GM19463 (cell line): ENCODE measurements around the gene ATXN2L.
"Not testable (repeated sequence)": the region's sequence is repeated elsewhere in the genome, so short reads cannot be mapped to it uniquely, and the experiment has no call there.

Source experiments
- ATAC-seq: cut with Tn5 transposase; IDR thresholded peaks from one replicate; pipeline ENCODE4 v1.9.1; 2021; ENCODE audit warnings: mild to moderate bottlenecking, moderate library complexity; ENCODE audit not compliant: unreplicated experiment

Gene ATXN2L, protein sequence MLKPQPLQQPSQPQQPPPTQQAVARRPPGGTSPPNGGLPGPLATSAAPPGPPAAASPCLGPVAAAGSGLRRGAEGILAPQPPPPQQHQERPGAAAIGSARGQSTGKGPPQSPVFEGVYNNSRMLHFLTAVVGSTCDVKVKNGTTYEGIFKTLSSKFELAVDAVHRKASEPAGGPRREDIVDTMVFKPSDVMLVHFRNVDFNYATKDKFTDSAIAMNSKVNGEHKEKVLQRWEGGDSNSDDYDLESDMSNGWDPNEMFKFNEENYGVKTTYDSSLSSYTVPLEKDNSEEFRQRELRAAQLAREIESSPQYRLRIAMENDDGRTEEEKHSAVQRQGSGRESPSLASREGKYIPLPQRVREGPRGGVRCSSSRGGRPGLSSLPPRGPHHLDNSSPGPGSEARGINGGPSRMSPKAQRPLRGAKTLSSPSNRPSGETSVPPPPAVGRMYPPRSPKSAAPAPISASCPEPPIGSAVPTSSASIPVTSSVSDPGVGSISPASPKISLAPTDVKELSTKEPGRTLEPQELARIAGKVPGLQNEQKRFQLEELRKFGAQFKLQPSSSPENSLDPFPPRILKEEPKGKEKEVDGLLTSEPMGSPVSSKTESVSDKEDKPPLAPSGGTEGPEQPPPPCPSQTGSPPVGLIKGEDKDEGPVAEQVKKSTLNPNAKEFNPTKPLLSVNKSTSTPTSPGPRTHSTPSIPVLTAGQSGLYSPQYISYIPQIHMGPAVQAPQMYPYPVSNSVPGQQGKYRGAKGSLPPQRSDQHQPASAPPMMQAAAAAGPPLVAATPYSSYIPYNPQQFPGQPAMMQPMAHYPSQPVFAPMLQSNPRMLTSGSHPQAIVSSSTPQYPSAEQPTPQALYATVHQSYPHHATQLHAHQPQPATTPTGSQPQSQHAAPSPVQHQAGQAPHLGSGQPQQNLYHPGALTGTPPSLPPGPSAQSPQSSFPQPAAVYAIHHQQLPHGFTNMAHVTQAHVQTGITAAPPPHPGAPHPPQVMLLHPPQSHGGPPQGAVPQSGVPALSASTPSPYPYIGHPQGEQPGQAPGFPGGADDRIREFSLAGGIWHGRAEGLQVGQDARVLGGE

DNA sequence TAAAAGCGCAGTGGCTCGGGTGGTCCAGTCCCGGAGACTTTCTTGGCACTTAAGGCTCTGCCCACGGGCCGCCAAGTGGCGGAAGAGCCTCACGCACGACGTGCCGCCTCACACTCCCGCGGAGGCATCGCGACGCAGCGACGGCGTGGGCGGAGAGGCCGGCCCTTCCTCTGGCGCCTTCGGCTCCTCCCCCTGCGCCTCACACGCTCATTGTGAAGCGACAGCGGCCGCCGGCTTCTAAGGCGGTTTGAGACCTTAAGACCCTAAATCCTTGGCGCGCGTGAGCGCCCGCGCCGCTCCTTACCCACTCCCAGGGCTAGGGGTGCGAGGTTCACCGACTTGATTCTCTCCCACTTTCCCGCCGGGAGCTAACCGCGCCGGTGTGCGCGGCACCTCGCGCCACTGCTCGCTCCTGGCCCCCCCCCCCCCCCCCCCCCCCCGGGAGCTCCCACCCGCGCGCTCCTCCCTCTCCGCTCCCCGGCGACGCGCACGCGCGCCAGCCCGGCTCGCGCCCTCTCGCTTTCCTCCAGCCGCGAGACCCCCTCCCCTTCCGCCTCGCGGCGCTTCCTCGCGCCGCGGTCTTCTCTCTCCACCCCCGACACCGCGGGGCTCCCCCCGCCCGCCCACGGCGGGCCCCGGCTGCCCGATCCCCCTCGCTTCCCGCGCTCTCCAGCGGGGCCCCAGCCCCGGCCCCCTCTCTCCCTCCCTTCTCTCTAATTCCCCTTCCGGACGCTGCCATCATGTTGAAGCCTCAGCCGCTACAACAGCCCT is at the start of gene ATXN2L:
Gene ATXN2L (plus strand): TSS at position 480 of the 771 bp plus-strand sequence. CDS start 261 bp downstream, at position 741.
- ATAC-seq: peak; percentile 43

DNA sequence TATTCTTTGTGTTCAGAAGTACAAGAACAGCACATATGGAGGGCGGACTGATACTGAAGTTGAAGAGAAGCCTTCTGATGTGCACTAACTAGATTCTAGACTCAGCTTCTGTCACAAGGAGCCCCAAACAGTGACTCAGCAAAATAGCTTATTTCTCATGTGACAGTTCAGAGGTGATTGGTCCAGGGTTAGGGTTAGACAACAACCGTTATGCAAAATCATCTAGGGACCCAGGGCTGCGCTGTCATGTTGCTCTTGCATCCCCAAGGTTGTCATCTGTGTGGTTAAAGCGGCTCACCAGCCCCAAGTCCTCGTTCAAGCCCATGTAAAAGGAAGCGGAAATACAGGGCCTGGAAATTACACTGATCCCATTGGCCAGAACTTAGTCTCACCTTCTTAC is 41.1 kb upstream of the ATXN2L start:
- not testable (repeated sequence) for ATAC-seq

DNA sequence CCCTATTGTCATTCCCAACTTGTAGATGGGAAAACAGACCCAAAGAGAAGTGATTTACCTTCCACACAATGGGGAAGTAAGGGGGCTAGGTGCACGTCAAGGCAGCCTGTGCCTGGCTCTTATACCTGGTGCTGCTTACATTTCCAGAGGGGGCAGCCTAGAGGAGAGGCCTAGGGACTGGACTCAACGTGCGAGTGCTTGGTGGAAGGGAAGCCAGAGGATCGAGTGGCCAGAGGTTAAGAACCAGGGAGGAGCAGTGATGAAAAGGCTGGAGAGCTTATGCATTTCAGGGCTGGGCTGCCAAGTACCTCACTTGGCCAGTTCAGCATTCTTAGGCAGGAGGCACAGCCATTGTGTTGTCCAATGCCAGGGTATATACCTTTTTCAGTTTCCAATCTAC is 40.4 kb upstream of the ATXN2L start:
- not testable (repeated sequence) for ATAC-seq

GRCh38 chr16:28802235-28803019 is 20.4 kb upstream of the ATXN2L start:
- peak; percentile 82 for ATAC-seq

GRCh38 chr16:28807445-28808120 is 15.2 kb upstream of the ATXN2L start:
- not testable (repeated sequence) for ATAC-seq

DNA sequence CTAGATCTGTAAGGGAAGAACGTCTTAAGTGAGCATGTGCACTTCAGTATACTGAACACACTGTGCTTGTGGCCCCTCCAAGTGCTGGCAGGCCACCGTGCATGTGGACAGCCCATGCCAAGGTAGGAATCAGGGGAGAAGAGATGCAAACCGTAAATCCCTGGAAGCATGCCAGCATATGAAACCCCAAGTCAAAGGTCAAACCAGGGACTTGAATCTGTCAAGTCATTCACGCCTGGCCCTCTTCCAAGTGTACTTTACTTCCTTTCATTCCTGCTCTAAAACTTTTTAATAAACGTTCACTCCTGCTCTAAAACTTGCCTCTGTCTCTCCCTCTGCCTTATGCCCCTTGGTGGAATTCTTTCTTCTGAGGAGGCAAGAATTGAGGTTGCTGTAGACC is 2.8 kb upstream of the ATXN2L start:
- ATAC-seq: no peak

DNA sequence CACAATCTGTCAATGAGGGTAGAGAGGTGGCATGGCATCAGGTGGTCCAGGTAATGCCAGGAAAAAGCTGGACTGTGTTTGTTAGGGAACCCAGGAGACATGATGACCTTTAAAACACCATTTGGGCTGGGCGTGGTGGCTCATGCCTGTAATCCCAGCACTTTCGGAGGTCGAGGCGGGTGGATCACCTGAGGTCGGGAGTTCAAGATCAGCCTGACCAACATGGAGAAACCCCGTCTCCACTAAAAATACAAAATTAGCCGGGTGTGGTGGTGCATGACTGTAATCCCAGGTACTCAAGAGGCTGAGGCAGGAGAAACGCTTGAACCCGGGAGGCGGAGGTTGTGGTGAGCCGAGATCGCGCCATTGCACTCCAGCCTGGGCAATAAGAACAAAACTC is 2.3 kb upstream of the ATXN2L start:
- ATAC-seq: not testable (repeated sequence)

DNA sequence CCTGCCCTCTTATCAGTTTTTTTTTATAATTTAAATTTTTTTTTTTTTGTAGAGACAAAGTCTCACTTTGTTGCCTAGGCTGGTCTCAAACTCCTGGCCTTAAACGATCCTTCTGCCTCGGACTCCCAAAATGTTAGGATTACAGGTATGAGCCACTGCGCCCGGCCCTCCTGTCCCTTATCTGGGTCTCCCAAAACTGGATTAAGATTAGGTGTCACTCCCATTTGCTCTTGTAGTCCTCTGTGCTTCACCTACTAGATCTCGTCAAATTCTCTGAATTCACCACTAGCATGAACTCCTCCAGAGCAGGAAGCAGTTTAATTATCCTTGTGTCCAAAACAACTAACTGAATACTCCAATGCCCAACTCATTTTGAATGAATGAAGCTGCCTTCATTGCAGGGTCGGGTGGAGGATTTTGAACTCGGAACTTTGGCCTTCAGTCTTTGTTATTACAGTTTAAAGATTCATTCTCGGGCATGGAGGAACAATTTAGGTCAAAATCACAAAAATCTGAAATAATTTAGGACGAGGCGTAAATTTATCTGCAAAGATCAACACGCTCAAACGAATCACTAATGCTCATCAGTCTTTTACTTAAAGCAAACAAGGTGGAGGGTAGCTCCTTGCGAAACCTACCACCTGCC is 802 bp upstream of the ATXN2L start:
- ATAC-seq: no peak

- ATAC-seq: peak; percentile 10
Observed at GRCh38 chr16:28823291-28823872, 583 bp downstream of the ATXN2L start.

GRCh38 chr16:28823873-28824716 is 1.3 kb downstream of the ATXN2L start:
- peak; percentile 62 for ATAC-seq

DNA sequence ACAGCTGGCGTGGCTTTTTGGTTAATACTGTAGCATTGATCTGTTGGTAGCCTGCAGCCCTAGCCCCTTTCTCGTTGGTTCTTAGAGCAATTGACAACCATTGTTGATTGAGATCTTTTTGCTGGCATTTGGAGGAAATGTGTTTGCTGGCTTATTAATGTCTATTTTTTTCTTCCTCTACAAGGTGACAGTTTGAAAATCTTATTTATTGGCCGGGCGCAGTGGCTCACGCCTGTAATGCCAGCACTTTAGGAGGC is 1.8 kb downstream of the ATXN2L start:
- ATAC-seq: no peak

- no peak for ATAC-seq
Observed at GRCh38 chr16:28826141-28826540, 3.3 kb downstream of the ATXN2L start.

DNA sequence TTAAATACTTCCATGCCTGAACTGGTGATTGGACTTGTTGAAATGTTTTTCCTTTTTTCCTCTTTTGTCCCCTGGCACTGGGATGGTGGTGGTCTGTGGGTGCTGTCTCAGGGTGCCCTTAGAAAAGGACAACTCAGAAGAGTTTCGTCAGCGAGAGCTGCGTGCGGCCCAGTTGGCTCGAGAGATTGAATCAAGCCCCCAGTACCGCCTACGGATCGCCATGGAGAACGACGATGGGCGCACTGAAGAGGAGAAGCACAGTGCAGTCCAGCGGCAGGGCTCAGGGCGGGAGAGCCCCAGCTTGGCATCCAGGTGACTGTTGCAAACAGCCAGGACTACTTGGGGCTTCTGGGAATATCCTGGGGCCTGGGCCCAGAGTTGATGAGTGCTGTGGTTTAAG is 6.9 kb downstream of the ATXN2L start:
- no peak for ATAC-seq

GRCh38 chr16:28830531-28830930 is 7.7 kb downstream of the ATXN2L start:
- ATAC-seq: no peak

- no peak for ATAC-seq
Observed at GRCh38 chr16:28834349-28834748, 11.6 kb downstream of the ATXN2L start.

DNA sequence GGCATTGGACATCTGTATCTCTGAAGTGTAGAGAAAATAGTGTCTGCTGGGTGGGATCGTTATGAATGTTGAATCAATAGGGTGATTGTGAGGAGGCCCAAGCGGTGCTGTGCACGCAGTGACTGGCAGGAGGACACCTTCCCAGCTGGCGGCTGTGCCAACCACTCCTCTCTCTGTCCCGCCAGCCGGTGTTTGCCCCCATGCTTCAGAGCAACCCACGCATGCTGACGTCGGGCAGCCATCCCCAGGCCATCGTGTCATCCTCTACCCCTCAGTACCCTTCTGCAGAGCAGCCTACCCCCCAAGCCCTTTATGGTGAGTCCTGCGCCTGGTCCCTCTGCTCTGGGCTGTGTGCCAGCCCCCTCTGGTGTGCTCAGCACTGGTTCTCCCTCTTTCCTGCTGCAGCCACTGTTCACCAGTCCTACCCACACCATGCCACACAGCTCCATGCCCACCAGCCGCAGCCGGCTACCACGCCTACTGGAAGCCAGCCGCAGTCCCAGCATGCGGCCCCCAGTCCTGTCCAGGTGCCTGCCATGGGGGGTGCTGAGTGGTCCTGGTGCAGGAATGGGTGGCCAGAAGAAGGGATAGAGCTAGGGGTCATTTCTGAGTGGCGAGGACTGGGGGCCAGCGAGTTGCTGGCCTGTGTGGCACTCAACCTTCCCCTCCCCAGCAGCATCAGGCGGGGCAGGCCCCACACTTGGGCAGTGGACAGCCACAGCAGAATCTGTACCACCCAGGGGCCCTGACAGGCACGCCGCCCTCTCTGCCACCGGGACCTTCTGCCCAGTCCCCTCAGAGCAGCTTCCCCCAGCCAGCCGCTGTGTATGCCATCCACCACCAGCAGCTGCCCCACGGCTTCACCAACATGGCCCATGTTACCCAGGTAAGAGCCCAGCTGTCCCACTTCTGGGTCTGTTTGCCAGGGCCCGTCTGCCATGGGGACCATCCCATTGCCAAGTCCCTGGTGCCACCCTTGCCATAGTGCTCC is 12.4 kb downstream of the ATXN2L start:
- no peak for ATAC-seq
